Measurements from ENCODE around the gene ARHGAP18. TPM values are rescaled to one million over a fixed set of nuclear protein-coding genes. Genes with fewer than 3 reads are reported as not detected.

The ARHGAP18 gene, protein sequence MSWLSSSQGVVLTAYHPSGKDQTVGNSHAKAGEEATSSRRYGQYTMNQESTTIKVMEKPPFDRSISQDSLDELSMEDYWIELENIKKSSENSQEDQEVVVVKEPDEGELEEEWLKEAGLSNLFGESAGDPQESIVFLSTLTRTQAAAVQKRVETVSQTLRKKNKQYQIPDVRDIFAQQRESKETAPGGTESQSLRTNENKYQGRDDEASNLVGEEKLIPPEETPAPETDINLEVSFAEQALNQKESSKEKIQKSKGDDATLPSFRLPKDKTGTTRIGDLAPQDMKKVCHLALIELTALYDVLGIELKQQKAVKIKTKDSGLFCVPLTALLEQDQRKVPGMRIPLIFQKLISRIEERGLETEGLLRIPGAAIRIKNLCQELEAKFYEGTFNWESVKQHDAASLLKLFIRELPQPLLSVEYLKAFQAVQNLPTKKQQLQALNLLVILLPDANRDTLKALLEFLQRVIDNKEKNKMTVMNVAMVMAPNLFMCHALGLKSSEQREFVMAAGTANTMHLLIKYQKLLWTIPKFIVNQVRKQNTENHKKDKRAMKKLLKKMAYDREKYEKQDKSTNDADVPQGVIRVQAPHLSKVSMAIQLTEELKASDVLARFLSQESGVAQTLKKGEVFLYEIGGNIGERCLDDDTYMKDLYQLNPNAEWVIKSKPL
- 30.9 and 47.1 TPM in 2 replicates for total RNA-seq

DNA sequence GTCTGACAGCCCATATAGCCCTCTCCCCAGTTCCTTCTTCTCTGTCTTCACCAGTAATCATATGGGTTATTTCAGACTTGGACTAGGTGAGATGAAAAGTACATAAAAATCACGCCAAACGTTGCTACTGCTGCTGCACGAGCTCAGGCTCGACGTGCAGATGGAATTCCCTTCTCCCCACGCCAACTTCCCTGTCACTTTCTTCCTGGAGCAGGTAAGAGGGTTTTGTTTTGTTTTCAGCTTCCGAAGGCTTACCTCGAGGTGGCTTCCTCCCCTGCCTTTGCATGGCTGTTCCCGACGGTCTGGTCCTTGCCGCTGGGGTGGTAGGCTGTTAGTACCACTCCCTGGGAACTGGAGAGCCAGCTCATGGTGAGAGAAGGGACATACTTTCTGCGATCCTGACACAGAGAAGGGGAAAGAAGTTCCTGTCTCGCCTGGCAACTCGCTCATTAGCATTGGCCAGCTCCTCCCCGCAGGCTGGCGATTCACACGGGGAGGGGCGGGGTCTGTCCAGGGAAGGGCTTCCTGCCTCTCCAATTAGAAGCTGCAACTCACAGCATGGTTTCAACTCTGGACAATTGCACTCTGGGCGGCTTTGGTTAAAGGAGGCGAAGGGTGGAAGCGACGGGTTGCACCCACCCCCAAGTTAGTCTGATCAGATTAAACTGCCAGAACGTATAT, at the start of gene ARHGAP18:
Gene ARHGAP18, minus strand, starts transcription at position 409 of the 681 bp plus-strand sequence. Its CDS starts 41 bp downstream, at position 368.
- TF ChIP-seq, protein P1, sequence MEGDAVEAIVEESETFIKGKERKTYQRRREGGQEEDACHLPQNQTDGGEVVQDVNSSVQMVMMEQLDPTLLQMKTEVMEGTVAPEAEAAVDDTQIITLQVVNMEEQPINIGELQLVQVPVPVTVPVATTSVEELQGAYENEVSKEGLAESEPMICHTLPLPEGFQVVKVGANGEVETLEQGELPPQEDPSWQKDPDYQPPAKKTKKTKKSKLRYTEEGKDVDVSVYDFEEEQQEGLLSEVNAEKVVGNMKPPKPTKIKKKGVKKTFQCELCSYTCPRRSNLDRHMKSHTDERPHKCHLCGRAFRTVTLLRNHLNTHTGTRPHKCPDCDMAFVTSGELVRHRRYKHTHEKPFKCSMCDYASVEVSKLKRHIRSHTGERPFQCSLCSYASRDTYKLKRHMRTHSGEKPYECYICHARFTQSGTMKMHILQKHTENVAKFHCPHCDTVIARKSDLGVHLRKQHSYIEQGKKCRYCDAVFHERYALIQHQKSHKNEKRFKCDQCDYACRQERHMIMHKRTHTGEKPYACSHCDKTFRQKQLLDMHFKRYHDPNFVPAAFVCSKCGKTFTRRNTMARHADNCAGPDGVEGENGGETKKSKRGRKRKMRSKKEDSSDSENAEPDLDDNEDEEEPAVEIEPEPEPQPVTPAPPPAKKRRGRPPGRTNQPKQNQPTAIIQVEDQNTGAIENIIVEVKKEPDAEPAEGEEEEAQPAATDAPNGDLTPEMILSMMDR (IDR thresholded peaks at IDR 0.05; ENCODE audit: insufficient read depth, low read depth, low read length): no peak
- H3K4me3 ChIP-seq (ENCODE audit: low read depth, low read length): peak within 1 kb of the TSS; percentile 76
- peak; percentile 96 for DNase-seq (ENCODE audit: low read depth)

DNA sequence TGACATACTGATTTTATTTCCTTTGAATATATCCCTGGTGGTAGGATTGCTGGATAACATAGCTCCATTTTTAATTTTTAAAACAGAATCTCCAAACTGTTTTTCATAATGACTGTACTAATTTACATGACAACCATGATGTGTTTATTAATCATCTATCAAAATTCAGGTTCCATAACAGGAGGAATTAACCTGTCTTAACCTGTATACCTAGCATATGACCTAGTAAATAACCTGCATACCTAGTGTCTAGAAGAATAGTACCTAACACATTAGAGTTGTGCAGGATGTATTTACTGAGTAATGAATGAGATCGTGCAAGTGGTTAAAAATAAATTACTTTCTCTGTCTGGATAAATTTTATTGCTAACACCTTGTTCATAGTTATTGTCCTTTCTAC, 45.8 kb upstream of the ARHGAP18 start:
- no peak for DNase-seq (ENCODE audit: low read depth)
- TF ChIP-seq, protein P1 (IDR thresholded peaks at IDR 0.05; ENCODE audit: insufficient read depth, low read depth, low read length): no peak
- no peak overlapping the region for H3K4me3 ChIP-seq (ENCODE audit: low read depth, low read length)

DNA sequence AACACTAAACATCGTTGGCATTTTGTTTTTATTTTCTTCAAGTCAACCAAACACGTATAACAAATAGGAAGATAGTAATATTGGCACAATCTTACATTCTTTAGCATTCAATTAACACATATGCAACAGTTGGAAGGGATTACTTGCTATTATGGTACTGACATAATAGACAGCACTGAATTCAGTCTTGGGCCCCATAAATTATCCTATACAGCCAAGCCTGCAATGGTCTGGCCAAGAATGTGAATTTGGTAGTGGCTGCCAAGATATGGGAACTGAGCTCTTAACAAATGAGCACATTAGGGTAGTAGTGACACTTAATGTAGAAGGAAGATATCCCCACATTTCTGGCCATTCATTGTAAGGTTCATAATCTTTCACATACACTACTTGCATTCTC, 44.8 kb upstream of the ARHGAP18 start:
- no peak for DNase-seq (ENCODE audit: low read depth)
- TF ChIP-seq, protein P1 (IDR thresholded peaks at IDR 0.05; ENCODE audit: insufficient read depth, low read depth, low read length): no peak
- no peak overlapping the region for H3K4me3 ChIP-seq (ENCODE audit: low read depth, low read length)

DNA sequence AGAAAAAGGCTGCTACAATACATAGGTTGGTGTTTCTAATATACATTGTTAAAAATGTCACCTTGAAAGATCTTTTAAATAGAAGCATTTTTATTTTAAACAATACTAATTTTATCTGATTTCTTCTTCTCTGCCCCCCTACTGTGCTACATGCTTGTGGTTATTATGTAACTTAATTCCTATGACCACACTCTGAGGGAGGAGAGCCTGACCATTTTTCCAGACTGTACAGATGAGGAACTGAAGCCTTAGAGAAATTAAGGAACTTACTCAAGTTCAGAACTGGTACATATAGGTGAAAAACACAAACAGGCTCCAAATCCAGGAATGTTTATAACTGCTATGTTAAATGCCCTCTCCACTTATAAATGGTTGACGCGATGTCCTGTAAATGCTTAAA, 43.4 kb upstream of the ARHGAP18 start:
- no peak overlapping the region for H3K4me3 ChIP-seq (ENCODE audit: low read depth, low read length)
- peak; percentile 45 for DNase-seq (ENCODE audit: low read depth)
- TF ChIP-seq, protein P1 (IDR thresholded peaks at IDR 0.05; ENCODE audit: insufficient read depth, low read depth, low read length): no peak

DNA sequence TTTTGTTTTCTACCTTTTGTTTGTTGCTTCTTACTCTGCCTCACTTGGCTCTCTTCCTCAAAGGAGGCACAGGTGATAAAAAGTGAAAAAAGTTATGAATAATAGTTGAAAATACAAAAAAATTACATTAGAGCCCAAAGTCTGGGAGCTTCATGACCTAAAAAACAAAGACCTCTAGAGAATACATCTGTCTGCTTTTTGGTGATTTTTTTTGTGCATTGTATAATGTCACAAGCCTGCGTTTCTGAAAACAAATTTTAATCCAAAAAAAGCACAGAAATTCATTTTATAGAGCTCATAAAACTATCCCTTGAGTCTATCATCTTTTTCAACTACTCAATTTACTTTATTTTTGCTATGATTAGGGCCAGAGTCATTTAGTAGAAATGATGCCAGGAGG, 41.4 kb upstream of the ARHGAP18 start:
- DNase-seq (ENCODE audit: low read depth): no peak
- TF ChIP-seq, protein P1 (IDR thresholded peaks at IDR 0.05; ENCODE audit: insufficient read depth, low read depth, low read length): no peak
- no peak overlapping the region for H3K4me3 ChIP-seq (ENCODE audit: low read depth, low read length)

DNA sequence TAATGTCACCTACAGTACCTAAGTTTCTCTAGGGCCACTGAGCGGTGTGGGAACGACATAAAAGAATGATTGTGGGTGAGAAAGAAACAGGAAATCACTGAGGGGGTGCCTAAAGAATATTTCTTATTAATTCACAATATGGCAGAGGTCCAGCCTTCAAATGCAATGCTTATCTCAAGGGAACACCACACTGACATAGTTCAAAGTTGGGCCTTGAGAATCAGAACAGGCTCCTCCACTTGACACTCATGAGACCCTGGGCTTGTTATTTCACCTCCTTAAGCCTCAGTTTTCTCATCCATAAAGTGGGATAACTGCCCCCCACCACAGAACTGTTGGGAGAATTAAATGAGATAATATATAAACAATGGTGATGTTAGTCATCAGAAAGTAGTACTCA, 40.4 kb upstream of the ARHGAP18 start:
- DNase-seq (ENCODE audit: low read depth): peak; percentile 33
- TF ChIP-seq, protein P1 (IDR thresholded peaks at IDR 0.05; ENCODE audit: insufficient read depth, low read depth, low read length): no peak
- no peak overlapping the region for H3K4me3 ChIP-seq (ENCODE audit: low read depth, low read length)

Data from fibroblast of villous mesenchyme (primary cell).